GM12878 (cell line): ENCODE results near the gene SLC23A2. TPM values are rescaled to one million over a fixed set of nuclear protein-coding genes. Genes with fewer than 3 reads are reported as not detected.

ENCODE experiments used
- CHD4 ChIP-seq: fragments of 200-600 bp; sonication (generic); IDR thresholded peaks from 2 replicates; pipeline ENCODE4 v1.6.1; 2016; ENCODE audit warnings: mild to moderate bottlenecking
- EED ChIP-seq: sonication (generic); IDR thresholded peaks from 2 replicates; pipeline ENCODE4 v1.6.1; 2016; ENCODE audit warnings: antibody characterized with exemption, low read depth
- ELK1 ChIP-seq: IDR thresholded peaks from 2 replicates; pipeline ENCODE4 v1.6.1; 2012; ENCODE audit warnings: low read depth, low read length, improper control_type of control experiment
- IRF5 ChIP-seq: fragments of 450-650 bp; IDR thresholded peaks from 2 replicates; pipeline ENCODE4 v1.6.1; 2017; ENCODE audit warnings: borderline replicate concordance
- MYC ChIP-seq: IDR thresholded peaks from 2 replicates; pipeline ENCODE4 v1.6.1; 2011; ENCODE audit warnings: mild to moderate bottlenecking, low read length, moderate library complexity, inconsistent platforms; ENCODE audit not compliant: insufficient read depth, insufficient replicate concordance, insufficient read length, severe bottlenecking
- NR2C1 ChIP-seq: fragments of 450-650 bp; IDR thresholded peaks from 2 replicates; pipeline ENCODE4 v1.6.1; 2017; ENCODE audit warnings: antibody characterized with exemption, mild to moderate bottlenecking, moderate library complexity
- RUNX3 ChIP-seq: IDR thresholded peaks from 2 replicates; pipeline ENCODE4 v1.6.1; 2012; ENCODE audit warnings: low read length, inconsistent platforms
- SRF ChIP-seq, 2 experiments: IDR thresholded peaks; 2 replicates each; pipeline ENCODE4 v1.6.1; 2011; ENCODE audit warnings: low read depth in 2 of 2, low read length in 2 of 2, mild to moderate bottlenecking in 1 of 2, moderate library complexity in 1 of 2
- TAF1 ChIP-seq: IDR thresholded peaks from 2 replicates; pipeline ENCODE4 v1.6.1; 2011; ENCODE audit warnings: mild to moderate bottlenecking, low read depth, low read length, borderline replicate concordance
- TARDBP ChIP-seq: IDR thresholded peaks from 2 replicates; pipeline ENCODE4 v1.6.1; 2016; ENCODE audit warnings: borderline replicate concordance
- TCF7 ChIP-seq: IDR thresholded peaks from 2 replicates; pipeline ENCODE4 v1.6.1; 2014; ENCODE audit warnings: antibody characterized with exemption, borderline replicate concordance
- YY1 ChIP-seq: IDR thresholded peaks from 2 replicates; pipeline ENCODE4 v1.6.1; 2011; ENCODE audit warnings: low read depth, mild to moderate bottlenecking, low read length
- ZBTB11 ChIP-seq: fragments of 450-650 bp; formaldehyde crosslinking; IDR thresholded peaks from 2 replicates; pipeline ENCODE4 v1.5.0; 2022; ENCODE audit warnings: mild to moderate bottlenecking, missing genetic modification characterization
- ZBTB33 ChIP-seq: fragments of 450-650 bp; IDR thresholded peaks from 2 replicates; pipeline ENCODE4 v1.6.1; 2017; ENCODE audit warnings: mild to moderate bottlenecking
- ZBTB40 ChIP-seq: fragments of 450-650 bp; IDR thresholded peaks from 2 replicates; pipeline ENCODE4 v1.6.1; 2016; ENCODE audit warnings: mild to moderate bottlenecking, moderate library complexity, borderline replicate concordance
- ZNF217 ChIP-seq: fragments of 450-650 bp; IDR thresholded peaks from 2 replicates; pipeline ENCODE4 v1.6.1; 2017; ENCODE audit warnings: antibody characterized with exemption, mild to moderate bottlenecking
- ZNF384 ChIP-seq: IDR thresholded peaks from 2 replicates; pipeline ENCODE4 v1.6.1; 2012; ENCODE audit warnings: low read depth, mild to moderate bottlenecking, low read length, improper control_type of control experiment, borderline replicate concordance
- polyA plus RNA-seq, 11 experiments: library from polyadenylated mRNA; depleted of rRNA in 4 of 11; unstranded in 6 of 11; stranded (reverse) in 5 of 11; fragments of >200 nt; fragmentation: Nextera tagmentation in 4 of 11; fragmentation: Illumina TruSeq in 1 of 11; extraction: Ambion mirVana in 4 of 11; extraction: Trizol in 1 of 11; gene quantifications; 1 replicate in 1 of 11; 2 replicates in 10 of 11; pipeline versions ENCODE4 v1.2.1 to v1.2.3, GENCODE V29; 2011 to 2016; ENCODE audit warnings: inconsistent platforms in 2 of 11, missing spikeins in 2 of 11, low read depth in 1 of 11
- total RNA-seq, 4 experiments: library from RNA; depleted of rRNA in 3 of 4; stranded (reverse); fragments of >200 nt in 3 of 4; fragmentation: Illumina TruSeq in 1 of 4; extraction: Trizol in 1 of 4; gene quantifications; 2 replicates each; pipeline versions ENCODE4 v1.2.1 to v1.2.3, GENCODE V29; 2013 to 2021

The SLC23A2 gene
- total and polyA plus RNA-seq, 10 of the 15 experiments (the other 5 are each of a cell fraction or from before 2014, with no cell fraction given), result 4.4 to 56.1 (median 35.5) TPM

- TF ChIP-seq ZBTB33, result no peak
- peak; percentile 38; the same call in 1 of the 2 replicates for TF ChIP-seq ELK1
- no peak for TF ChIP-seq IRF5
- TF ChIP-seq TARDBP, result 0 out of 2 replicates have a peak, but pooled peaks have one; percentile 42
- TF ChIP-seq MYC, result no peak
- peak; percentile 12; the same call in 1 of the 2 replicates for TF ChIP-seq TAF1
- TF ChIP-seq RUNX3, result no peak
- 0 out of 4 replicates have a peak, but pooled peaks of 1 of the 2 experiments have one; percentile 39 for TF ChIP-seq SRF (IDR thresholded peaks at IDR 0.05; ENCODE audit: low read depth in 2 of 2, low read length in 2 of 2)
- TF ChIP-seq NR2C1, result no peak
- TF ChIP-seq ZBTB40, result no peak
- TF ChIP-seq ZBTB11 (CRISPR knock-in tag), result no peak
- TF ChIP-seq YY1, result peak; percentile 58
- no peak for TF ChIP-seq TCF7
- TF ChIP-seq EED, result peak; percentile 77; the same call in 1 of the 2 replicates
- no peak for TF ChIP-seq ZNF384
- TF ChIP-seq ZNF217, result no peak
- TF ChIP-seq CHD4, result no peak
These were observed 188.0 kb downstream of the SLC23A2 start (continued) for GRCh38 chr20:4813076-4813862.
